ENCODE data around the gene ABCA12.

The ABCA12 gene

DNA sequence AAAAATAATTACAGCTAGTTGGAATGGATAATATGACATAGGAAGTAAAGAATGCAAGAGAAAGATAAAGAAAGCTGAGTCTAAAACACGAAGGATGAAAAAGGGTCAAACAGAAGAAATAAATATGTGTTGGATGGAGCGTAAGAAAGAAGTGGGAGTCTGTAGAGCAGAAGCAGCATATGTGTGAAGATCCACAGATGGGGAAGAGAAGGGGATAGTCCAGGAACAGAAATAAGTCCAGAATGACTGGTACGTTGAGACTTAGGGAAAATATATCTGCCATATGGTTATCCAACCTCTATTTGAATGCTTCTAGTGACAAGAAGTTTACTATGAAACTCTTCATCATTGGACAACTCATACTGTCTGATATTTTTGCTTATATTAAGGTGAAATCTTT lies 18.0 kb downstream of the ABCA12 start:
- DNase-seq (ENCODE audit: low read depth in 2 of 2): no peak

DNA sequence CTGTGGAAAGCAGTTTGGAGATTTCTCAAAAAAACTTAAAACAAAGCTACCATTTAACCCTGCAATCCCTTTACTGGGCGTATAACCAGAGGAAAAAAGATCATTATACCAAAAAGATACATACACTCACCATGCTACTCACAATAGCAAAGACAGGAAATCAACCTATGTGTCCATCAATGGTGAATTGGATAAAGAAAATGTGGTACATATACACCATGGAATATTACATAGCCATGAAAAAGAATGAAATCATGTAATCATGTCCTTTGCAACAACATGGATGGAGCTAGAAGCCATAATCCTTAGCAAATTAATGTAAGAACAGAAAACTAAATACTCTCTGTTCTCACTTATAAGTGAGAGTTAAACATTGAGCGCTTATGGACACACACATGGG lies 18.6 kb downstream of the ABCA12 start:
- DNase-seq (ENCODE audit: low read depth in 2 of 2): no peak

DNA sequence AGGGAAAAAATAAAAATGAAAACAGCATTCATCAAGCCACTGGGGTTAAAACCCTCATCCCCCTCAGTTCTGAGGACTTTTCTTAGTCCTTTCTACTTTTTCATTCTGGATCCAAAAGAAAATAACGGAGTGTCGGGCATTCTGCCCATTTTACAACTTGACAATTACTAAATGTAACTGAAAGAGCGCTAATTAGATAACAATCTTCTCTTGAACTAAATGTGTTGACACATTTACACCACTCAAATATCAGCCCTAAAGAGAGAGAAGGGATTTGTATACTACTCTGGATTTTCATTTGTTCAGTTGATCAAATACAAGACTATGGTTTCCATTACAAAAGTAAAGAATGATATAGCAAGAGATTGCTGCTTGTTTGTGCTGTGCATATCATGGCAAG lies 27.5 kb downstream of the ABCA12 start:
- DNase-seq (ENCODE audit: low read depth in 2 of 2): no peak

DNA sequence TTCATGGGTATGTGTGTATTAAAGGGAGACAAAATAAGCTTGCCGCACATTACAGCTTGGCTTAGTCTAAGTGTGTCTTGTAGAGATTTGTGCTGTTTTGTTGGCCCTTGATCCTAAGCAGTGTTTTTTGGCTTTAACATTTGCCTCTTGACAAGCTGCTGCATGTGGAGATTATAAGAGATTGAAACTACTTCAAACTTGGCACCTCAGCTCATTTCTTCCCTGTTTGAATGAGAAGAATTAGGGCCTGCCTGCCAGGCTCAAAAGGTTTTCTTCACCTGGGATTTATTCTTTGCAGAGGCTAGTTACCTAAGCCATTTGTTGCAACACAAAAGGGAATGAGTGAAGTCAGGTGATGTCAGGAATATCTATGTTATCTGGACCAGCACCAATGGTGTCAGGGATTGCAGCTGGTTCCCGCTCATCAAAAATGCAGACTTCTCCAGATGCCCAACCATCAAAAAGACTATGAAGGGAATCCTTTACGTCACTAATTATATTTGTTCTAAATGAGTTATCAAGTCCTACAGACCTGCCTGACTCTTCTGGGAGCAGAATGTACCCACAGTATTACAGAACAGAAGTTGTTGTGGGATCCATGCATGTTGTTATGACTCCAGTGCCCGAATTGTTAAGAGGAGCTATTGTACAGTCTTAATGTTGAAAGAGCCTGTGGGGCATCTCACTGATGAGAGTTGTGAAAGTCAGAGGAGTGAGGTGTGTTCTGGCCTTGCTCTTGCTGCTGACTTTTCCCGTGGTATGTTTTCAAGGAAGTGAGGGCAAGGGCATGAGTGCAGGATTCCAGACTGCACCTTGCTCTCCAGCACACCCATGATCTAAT lies 31.0 kb downstream of the ABCA12 start:
- DNase-seq (ENCODE audit: low read depth in 2 of 2): no peak

DNA sequence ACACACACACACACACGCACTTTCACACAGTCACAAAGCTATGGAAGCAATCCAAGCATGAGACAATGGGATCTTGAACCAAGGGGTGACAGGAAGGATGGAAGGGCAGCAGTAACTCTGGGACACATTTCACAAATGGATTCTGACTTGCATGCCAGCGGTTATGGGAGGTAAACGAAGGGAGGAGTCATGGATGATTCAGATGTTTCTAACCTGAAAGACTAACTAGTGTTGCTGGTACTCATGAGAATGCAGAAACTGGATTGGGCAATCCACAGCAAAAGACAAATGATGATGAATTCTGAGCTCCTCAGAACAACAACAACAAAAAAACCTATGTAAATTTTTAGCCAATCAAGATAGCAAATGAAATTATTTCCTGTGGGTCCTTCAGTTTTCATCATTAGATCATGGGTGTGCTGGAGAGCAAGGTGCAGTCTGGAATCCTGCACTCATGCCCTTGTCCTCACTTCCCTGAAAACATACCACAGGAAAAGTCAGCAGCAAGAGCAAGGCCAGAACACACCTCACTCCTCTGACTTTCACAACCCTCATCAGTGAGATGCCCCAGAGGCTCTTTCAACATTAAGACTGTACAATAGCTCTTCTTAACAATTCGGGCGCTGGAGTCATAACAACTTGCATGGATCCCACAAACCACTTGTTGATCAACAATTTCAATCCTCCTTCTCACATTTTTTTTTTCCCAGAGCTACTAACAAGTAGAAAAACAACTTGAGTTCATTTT lies 32.6 kb downstream of the ABCA12 start:
- DNase-seq (ENCODE audit: low read depth in 2 of 2): no peak

DNA sequence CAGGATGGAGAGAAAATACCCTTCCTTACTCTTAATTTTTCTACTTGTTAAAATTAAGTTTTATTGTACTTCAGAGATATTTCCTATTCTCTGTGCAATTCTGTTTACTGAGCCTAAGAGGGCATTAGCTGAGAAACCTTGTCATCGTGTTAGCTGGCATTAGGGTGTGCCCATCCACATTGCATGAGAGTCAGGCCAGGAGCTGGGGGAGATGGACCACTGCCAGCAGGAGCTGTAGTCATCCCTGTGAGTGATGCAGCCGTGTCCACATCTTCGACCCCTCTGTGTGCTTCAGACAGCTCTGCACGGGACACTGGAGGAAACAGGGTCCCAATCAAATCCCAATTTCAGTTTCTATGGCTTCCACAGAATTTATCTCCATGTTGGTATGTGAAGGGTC lies 34.2 kb downstream of the ABCA12 start:
- DNase-seq (ENCODE audit: low read depth in 2 of 2): no peak

DNA sequence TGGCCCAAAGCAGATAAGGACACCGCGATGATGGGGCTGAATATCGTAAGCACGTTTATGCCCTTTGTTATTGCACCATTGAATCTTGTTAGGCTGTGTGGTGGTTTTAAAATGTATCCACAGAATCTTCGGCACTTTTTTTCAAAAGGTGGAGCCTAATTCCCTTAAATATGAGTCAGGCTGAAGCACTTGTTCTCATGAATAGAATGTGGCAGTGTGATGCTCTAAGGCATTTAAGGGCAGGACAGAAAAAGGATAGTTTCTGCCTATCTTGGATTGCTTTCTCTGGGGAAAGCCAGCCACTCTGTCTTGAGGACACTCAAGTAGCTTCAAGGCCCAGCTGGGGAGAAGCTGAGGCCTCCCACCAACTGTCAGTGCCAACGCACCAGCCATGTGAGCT lies 39.6 kb downstream of the ABCA12 start:
- no peak for DNase-seq (ENCODE audit: low read depth in 2 of 2)

DNA sequence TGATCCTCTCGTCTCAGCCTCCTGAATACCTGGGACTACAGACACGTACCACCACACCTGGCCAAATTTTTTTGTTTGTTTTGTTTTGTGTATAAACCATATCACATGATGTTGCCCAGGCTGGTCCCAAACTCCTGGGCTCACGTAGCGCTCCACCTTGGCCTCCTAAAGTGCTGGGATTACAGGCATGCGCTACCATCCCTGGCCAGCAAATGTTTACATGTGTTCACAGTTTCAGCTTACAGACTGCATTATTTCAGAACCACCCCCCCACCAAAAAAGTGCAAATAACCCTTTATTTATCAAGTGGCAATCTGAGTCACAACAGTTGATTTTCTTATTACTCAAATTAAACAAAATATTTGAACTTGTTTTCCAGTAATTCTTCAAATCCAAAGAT lies 54.3 kb downstream of the ABCA12 start:
- DNase-seq (ENCODE audit: low read depth in 2 of 2): no peak

DNA sequence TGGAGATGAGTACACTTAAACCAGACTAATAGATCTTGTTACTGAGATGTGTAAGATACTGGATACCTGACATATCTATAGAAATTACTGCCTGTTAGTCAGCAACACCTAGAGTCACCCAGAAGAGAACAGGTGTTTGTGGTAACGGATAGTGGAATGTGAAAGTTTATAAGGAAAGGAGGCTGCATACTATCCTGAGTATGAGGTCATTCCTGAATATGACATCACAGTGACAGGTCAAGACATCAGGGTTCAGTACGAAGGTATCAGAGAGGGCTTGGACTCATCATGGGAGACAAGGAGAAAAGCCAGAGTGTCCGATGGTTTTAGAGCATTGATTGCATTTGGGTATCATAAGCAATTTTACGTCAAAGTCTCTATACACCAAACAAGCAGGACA lies 55.3 kb downstream of the ABCA12 start:
- no peak for DNase-seq (ENCODE audit: low read depth in 2 of 2)

DNA sequence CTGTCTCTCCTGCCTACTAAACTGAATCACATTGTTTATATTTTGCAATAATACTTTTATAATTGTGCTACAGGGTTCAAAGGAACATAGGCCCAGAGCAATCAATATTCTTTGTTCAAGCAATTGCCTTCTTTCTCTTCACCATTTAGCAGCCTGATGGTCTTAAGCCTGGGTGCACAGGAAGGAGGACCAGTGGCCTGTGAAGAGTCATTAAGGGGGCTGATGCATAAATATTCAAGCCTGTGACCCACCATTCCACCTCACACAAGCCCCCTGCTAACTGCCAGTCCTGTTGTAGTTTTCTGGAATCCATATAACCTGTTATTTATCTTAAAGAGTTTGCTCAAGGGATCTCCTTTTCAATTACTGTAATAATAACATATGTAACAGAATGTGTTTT lies 56.0 kb downstream of the ABCA12 start:
- no peak for DNase-seq (ENCODE audit: low read depth in 2 of 2)

DNA sequence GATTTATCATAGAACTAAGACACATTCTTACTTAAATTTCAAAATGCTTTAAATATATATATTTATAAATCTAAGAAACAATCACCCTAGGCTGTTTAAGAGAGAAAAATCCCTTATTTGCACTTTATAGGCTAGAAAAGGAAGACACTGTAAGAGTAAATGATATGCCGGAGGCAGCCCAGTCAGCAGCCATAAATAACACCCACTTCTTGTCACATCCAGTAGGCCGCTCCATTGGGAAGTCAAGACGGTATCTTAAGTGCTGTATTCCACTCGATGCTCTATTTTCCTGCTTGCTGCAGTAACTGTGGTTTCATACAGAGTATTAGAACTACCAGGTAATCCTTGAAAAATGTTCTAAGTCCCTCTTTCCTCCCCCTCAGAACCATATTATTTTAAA lies 57.9 kb downstream of the ABCA12 start:
- no peak for DNase-seq (ENCODE audit: low read depth in 2 of 2)

DNA sequence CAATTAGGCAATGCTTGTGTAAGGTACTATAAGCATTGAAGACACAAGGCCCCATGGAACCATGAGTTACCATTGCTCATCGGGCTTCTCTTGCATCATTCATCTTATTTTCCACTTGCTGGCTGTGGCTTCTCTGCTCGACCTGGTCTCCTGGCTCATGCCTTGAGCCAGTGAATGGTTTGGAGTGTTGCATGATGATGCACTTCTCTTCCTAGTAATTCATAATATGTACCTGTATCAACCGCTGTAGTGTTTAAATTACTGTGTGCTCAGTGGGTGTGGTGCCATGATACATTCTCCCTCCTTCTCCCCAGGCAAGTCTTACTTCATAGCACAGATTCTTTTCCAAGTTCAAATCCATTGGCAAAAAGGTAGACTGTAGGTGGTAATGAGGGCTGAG lies 66.8 kb downstream of the ABCA12 start:
- no peak for DNase-seq (ENCODE audit: low read depth in 2 of 2)

DNA sequence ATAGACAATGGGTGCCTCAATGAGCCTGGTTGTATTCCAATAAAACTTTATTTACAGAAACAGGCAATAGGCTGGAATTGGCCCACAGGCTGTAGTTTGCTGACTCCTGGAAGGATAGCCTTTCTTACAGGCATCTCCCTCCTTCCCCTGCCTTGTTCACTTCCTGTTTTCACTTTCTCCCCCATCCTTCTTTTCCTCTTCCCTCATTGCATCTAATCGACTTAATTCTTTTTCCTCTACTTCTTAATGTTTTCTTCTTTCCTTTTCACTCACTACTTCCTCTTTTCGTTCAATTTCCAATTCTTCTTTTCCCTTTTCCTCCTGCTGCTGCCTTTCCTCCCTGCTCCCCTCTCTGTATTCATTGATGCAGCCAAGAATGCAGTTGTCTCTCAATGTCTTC lies 70.0 kb downstream of the ABCA12 start:
- DNase-seq (ENCODE audit: low read depth in 2 of 2): no peak

DNA sequence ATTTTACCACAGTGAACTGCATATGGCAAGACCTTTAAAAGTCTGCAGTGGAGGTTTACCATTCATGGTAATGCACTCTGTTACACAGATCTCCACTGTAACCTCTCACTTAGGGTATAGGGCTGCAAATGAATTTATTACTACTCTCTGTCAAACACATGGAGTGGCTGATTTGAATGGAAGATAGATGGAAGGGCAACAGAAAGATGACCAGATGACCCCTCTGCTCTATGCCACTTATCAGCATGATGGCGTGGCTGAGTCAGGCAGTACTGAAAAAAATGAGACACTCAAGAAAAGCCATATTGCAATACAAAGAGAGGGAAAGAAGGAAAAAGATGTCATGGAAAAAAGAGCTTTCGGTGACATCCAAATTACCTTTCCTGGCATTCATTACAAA lies 72.3 kb downstream of the ABCA12 start:
- no peak for DNase-seq (ENCODE audit: low read depth in 2 of 2)

DNA sequence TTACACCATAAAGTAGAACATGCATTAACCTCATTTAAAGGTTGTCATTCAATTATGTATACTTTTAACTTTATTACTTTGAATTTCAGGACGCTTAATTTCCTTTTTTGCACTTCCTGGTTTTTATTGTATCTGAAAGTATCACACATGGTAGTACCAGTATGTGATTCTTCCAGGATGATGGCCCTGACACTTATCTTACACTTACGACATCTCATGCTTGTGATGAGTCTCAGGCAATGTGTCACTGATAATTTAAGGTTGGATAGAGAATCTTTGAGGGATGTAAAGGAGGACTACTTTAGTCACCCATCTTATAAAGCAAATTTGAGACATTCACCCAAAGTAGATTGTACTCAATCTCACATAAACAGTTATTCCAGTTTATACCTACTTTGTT lies 74.9 kb downstream of the ABCA12 start:
- DNase-seq (ENCODE audit: low read depth in 2 of 2): no peak

DNA sequence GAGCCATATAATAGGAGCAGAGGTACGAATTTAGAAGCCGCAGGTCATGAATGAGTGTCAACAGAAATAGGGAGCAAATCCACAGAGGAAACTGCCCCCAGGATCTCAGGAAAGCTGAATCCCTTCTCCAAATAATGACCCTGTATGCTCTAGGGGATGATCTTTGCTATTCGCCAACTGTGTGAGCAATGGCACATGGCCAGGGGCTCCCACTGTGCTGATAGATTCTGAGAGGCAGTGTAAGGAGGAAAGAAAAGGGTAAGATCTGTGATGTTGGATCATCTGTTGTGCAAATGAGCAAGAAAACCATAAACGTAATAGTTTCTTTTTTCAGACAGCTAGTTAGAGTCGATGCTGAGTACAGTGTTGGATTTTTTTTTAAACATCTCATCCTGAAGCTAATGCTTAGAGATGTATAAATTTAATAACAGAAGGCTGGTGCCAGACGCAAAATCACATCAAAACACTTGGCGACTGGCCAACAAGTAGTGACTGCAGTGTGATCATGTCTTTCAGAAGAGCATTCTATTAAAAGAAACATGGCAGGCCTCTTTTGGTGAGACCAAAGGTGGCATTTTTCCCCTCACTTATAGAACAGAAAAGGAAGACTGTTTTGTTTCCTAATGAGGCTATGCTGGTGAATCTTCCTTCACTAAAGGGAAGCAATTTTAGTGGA lies 77.4 kb downstream of the ABCA12 start:
- no peak for DNase-seq (ENCODE audit: low read depth in 2 of 2)

DNA sequence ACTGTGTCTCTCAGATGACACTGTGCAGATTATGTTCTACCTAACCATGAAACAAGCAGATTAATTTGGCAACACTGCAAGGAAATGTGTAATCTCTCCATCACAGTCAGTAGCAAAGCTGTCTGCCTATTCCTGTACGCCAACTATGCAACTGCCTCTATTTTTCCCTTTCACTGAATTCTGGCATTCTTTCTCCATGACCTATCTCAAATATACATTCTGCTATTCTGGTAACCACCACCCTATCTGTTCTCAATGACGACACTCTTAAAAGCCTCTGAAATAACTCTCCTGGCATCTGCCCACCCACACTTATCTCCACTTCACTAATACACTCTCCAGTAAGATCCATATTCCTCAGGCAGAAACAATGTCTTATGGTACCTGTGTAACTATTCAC lies 78.7 kb downstream of the ABCA12 start:
- no peak for DNase-seq (ENCODE audit: low read depth in 2 of 2)

DNA sequence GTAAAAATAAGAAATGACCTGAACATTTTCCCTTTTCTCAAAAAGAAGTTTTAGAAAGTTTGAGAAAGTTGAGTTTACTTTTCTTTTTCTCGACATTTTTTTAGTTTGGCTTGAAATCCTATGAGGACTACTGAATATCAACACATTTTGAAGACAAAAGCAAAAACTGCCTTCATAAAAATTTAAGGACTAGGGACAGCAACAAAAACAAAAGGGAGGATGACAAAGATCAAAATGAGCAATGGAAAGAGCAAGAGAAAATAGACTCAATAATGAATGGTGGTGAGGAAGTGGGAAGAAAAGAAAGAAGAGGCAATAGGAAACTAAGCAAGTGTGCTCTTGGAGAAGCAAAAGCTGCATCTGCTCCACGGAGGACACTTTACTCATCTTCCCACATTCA lies 82.5 kb downstream of the ABCA12 start:
- no peak for DNase-seq (ENCODE audit: low read depth in 2 of 2)

DNA sequence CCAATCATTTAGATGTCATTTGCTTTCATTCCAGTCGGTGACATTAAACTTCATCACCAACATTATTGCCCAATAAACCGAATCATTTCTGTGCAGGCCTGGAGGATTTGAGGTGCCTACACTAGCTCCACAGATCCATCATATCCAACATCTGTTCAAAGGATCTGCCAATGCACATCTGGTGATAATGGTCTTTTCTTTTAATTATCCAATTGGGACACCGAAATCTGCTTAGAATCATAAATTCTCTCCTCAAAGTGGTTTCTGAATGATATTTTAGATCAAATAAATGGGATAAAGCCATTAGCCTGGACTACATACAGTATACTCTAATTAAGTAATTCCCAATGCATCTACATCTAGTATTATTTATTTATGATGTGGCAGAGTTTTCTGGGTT lies 85.6 kb downstream of the ABCA12 start:
- no peak for DNase-seq (ENCODE audit: low read depth in 2 of 2)

DNA sequence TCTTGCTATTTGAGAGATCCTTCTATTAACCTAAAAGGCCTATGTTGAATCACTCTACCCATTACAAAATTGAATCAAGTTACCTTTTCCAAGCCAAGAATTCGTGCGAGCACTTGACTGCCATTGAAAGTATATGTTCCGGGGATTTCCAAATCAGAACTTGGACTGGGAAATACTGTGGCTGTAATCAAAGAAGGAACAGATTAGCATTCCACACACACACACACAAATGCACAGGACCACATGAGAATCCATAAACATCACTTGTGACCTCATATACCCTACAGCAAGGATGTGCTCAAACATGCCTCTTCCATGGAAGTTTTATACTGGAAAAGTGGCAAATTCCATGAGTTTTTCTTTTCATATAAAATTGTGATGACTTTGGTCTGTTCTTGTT lies 86.0 kb downstream of the ABCA12 start:
- no peak for DNase-seq (ENCODE audit: low read depth in 2 of 2)

DNA sequence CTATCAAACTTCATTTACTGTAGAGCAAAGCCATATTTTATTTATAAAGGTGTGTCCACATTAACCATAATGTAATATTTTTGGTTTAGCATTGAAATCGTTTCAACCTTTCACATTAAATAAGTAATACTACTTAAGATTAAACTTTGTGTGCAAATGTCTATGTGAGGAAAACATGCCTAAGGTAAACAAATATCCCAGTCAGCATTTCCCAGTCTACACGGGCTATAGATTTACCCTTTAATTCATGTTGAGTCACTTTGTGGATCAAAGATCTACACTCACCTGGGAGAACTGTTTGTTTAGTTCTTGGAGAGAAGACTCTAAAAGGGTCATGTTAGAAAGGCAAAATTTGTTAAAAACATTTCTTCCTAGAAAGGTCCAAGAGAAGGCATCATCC lies 89.1 kb downstream of the ABCA12 start:
- DNase-seq (ENCODE audit: low read depth in 2 of 2): no peak

DNA sequence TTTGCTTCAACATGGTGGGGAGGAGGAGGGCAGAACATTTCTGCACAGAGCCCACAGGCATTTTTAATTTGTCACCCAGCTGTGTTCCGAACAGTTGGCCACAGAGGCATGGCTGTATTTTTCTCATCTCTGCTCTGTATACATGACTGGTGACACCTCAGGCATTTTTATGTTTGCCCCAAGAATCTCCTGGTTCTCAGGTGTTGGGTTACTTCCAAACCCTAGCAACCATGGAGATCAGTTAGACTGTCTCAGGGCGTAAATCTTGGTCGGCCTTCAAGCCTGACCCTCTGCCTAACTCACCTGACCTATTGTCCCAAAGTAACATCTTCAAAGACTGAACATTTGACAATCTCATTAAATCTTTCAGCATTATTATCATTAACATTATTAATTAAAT lies 100.0 kb downstream of the ABCA12 start:
- DNase-seq (ENCODE audit: low read depth in 2 of 2): no peak

DNA sequence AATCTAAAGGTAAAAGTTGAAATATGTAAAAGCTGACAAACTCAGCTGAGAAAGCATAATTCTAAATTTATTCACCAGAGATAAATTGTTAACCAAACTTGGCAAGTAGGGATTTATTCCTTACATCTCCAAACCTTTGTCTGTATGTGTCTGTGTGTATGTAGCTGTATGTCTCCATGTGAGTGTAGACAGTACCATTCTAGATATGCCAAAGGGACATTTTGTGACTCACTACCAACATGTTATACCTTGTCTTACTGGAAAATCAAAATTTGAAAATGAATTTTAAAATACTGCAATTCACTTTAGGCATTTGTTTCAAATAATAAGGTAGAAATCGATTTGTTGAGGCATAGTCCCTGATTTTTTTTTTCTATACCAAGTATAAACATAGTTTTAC lies 102.1 kb downstream of the ABCA12 start:
- no peak for DNase-seq (ENCODE audit: low read depth in 2 of 2)
